ENCODE results near the gene ARHGEF4. TPM values are rescaled to one million over a fixed set of nuclear protein-coding genes. Genes with fewer than 3 reads are reported as not detected.
"Not testable (repeated sequence)": the region's sequence is repeated elsewhere in the genome, so short reads cannot be mapped to it uniquely, and the experiment has no call there.

Gene ARHGEF4
- total and polyA plus RNA-seq, 10 of the 15 experiments (the other 5 are each of a cell fraction or from before 2014, with no cell fraction given) = 0.02 to 0.24 (median 0.16) TPM; not detected in 6

DNA sequence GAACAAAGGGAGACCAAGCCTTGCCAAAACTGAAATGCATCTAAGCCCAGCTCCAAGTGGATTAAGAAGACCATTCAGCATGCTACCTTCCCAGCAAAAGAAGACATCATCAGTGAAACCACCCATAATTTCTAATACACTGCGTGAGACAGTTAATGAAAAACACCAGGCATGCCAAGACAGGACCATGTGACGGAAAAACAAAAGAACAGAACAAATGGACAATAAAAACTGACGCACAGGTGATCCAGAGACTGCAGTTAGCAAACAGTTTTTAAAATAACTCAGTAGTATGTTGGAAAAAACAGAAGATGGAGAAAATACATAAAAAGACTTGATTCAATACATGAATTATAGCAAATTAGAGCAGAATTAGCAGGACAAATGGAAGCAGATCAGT is 241.3 kb downstream of the ARHGEF4 start:
- Histone ChIP-seq H3K79me2 (ENCODE audit: control insufficient read depth, insufficient read depth, low read length) (peaks cover 14% of the 10 kb centered on the region), H3K4me2 (ENCODE audit: control insufficient read depth, insufficient read depth) (no peak overlapping the region), H3K9me3 (replicated peaks; ENCODE audit: control insufficient read depth, insufficient read depth, low read length) (no peaks in the 10 kb centered on the region), H3K27ac (ENCODE audit: control insufficient read depth, insufficient read depth) (no peak overlapping the region), H3K9ac (ENCODE audit: control insufficient read depth, insufficient read depth, low read length) (no peak overlapping the region), H4K20me1 (ENCODE audit: control insufficient read depth, insufficient read depth) (peaks cover 12% of the 10 kb centered on the region), H2AFZ (ENCODE audit: control insufficient read depth, low read depth, low read length) (no peak overlapping the region), H3K4me3 (no peak overlapping the region), H3K4me1 (ENCODE audit: control insufficient read depth, insufficient read depth, low read length) (no peaks in the 10 kb centered on the region), H3K27me3 (replicated peaks in 1 of 2; ENCODE audit: control insufficient read depth in 2 of 2, insufficient read depth in 2 of 2, low read length in 1 of 2) (no peaks in the 10 kb centered on the region), H3K36me3 (ENCODE audit: control insufficient read depth in 2 of 2, insufficient read depth in 2 of 2, low read length in 1 of 2) (peaks cover 16 to 58% of the 10 kb centered on the region in 2 experiments)
- ChIA-PET RAD21 (ENCODE audit: unreplicated experiment) (no interaction called here), SMC1A (ENCODE audit: uncharacterized antibody, unreplicated experiment) (no interaction called here), POLR2A (no interaction called here), CTCF (no interaction called here)
- BruUV-seq (replicated peaks) = no TSS peak
- WGBS (ENCODE audit: insufficient coverage, insufficient replicate concordance, low lambda C conversion rate, missing lambda C conversion rate) = 77% methylated on average over 3 of the region's 3 CpGs
- DNase-seq (ENCODE audit: low read depth, low spot score) = no peak
- in situ Hi-C loops (cut with MboI) = no loop called here
- FAIRE-seq = no peak
- intact Hi-C loops (cut with micrococcal nuclease; ENCODE audit: unreplicated experiment) = no loop called here
- ATAC-seq = no peak
- TF ChIP-seq WRNIP1 (IDR thresholded peaks at IDR 0.05; ENCODE audit: borderline replicate concordance, low read depth, low read length) = no peak

DNA sequence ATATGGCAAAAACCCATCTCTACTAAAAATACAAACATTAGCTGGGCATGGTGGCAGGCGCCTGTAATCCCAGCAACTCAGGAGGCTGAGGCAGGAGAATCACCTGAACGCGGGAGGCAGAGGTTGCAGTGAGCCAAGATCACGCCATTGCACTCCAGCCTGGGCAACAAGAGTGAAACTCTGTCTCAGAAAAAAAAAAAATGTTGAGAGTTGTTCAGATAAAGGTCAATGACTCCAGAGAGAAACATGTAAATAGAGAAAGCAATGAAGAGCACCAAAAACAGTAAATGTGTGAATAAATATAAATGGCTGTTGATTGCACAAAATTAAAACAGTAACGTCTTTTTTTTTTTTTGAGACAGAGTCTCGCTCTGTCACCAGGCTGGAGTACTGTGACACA is 243.2 kb downstream of the ARHGEF4 start:
- CTCF ChIA-PET = interaction anchor here (0.7 kb wide), 1 partner anchor 707 kb away, joined by 3 read pairs; no protein-coding TSS in a partner anchor
- H3K9ac ChIP-seq (ENCODE audit: control insufficient read depth, insufficient read depth, low read length); H3K27ac ChIP-seq (ENCODE audit: control insufficient read depth, insufficient read depth); FAIRE-seq; H3K4me3 ChIP-seq; POLR2A ChIA-PET; H3K9me3 ChIP-seq (replicated peaks; ENCODE audit: control insufficient read depth, insufficient read depth, low read length); SMC1A ChIA-PET (ENCODE audit: uncharacterized antibody, unreplicated experiment); DNase-seq (ENCODE audit: low read depth, low spot score); ATAC-seq; H2AFZ ChIP-seq (ENCODE audit: control insufficient read depth, low read depth, low read length); RAD21 ChIA-PET (ENCODE audit: unreplicated experiment); H3K4me1 ChIP-seq (ENCODE audit: control insufficient read depth, insufficient read depth, low read length); H3K27me3 ChIP-seq (replicated peaks in 1 of 2; ENCODE audit: control insufficient read depth in 2 of 2, insufficient read depth in 2 of 2, low read length in 1 of 2); H3K4me2 ChIP-seq (ENCODE audit: control insufficient read depth, insufficient read depth); intact Hi-C loops (cut with micrococcal nuclease; ENCODE audit: unreplicated experiment); BruUV-seq (replicated peaks); in situ Hi-C loops (cut with MboI): not testable (repeated sequence)
- H3K36me3 ChIP-seq (ENCODE audit: control insufficient read depth in 2 of 2, insufficient read depth in 2 of 2, low read length in 1 of 2) = peaks cover 12 to 51% of the 10 kb centered on the region in 2 experiments
- WGBS (ENCODE audit: insufficient coverage, insufficient replicate concordance, low lambda C conversion rate, missing lambda C conversion rate) = 96% methylated on average over 6 of the region's 6 CpGs
- peaks cover 12% of the 10 kb centered on the region for H4K20me1 ChIP-seq (ENCODE audit: control insufficient read depth, insufficient read depth)
- peaks cover 26% of the 10 kb centered on the region for H3K79me2 ChIP-seq (ENCODE audit: control insufficient read depth, insufficient read depth, low read length)
